GM12878 (cell line): ENCODE data around the gene SORBS1.

Experiments used
- EZH2 ChIP-seq: IDR thresholded peaks from 2 replicates; pipeline ENCODE4 v1.6.1; 2012; ENCODE audit warnings: low read depth, mild to moderate bottlenecking, control low read depth, inconsistent platforms, low read length, borderline replicate concordance; ENCODE audit not compliant: control insufficient read depth
- HDAC6 ChIP-seq: fragments of 200-600 bp; sonication (generic); IDR thresholded peaks from one replicate; pipeline ENCODE4 v1.8.0; 2017; ENCODE audit warnings: antibody characterized with exemption; ENCODE audit not compliant: unreplicated experiment
- MXI1 ChIP-seq: fragments of 150-350 bp; IDR thresholded peaks from 2 replicates; pipeline ENCODE4 v1.6.1; 2011; ENCODE audit warnings: low read depth, mild to moderate bottlenecking, inconsistent platforms, low read length, improper control_type of control experiment
- POLR2A ChIP-seq: IDR thresholded peaks from 2 replicates; pipeline ENCODE4 v1.6.1; 2011; ENCODE audit warnings: low read depth, mild to moderate bottlenecking, low read length
- RUNX3 ChIP-seq: IDR thresholded peaks from 2 replicates; pipeline ENCODE4 v1.6.1; 2012; ENCODE audit warnings: low read length, inconsistent platforms
- SMARCA5 ChIP-seq: fragments of 450-650 bp; IDR thresholded peaks from 2 replicates; pipeline ENCODE4 v1.6.1; 2017; ENCODE audit warnings: mild to moderate bottlenecking
- SMC3 ChIP-seq: IDR thresholded peaks from 2 replicates; pipeline ENCODE4 v1.6.1; 2011; ENCODE audit warnings: low read length, improper control_type of control experiment, borderline replicate concordance
- ZBED1 ChIP-seq: IDR thresholded peaks from 2 replicates; pipeline ENCODE4 v1.6.1; 2016; ENCODE audit warnings: borderline replicate concordance
- ZNF274 ChIP-seq: IDR thresholded peaks from one replicate; pipeline ENCODE4 v1.8.0; 2011; ENCODE audit not compliant: insufficient read length, insufficient read depth
- ZSCAN29 ChIP-seq: fragments of 450-650 bp; IDR thresholded peaks from 2 replicates; pipeline ENCODE4 v1.6.1; 2017; ENCODE audit warnings: mild to moderate bottlenecking, moderate library complexity
- ZZZ3 ChIP-seq: IDR thresholded peaks from 2 replicates; pipeline ENCODE4 v1.6.1; 2011; ENCODE audit warnings: low read depth; ENCODE audit not compliant: control insufficient read depth, insufficient read length
- TF ChIP-seq, protein P1 (sequence below), 3 experiments: IDR thresholded peaks in 2 of 3; conservative IDR thresholded peaks in 1 of 3; 2 replicates each; pipeline ENCODE4 v1.5.1; 2011; ENCODE audit warnings: low read depth in 3 of 3, low read length in 3 of 3, mild to moderate bottlenecking in 3 of 3, control low read depth in 2 of 3, moderate library complexity in 2 of 3, inconsistent platforms in 1 of 3, mixed read lengths in 1 of 3; ENCODE audit not compliant: control insufficient read depth in 2 of 3, insufficient read depth in 1 of 3; ENCODE audit errors: extremely low read depth in 1 of 3
- TF ChIP-seq, protein P2 (sequence below): IDR thresholded peaks from 2 replicates; pipeline ENCODE4 v1.6.1; 2012; ENCODE audit warnings: low read length, inconsistent platforms

DNA sequence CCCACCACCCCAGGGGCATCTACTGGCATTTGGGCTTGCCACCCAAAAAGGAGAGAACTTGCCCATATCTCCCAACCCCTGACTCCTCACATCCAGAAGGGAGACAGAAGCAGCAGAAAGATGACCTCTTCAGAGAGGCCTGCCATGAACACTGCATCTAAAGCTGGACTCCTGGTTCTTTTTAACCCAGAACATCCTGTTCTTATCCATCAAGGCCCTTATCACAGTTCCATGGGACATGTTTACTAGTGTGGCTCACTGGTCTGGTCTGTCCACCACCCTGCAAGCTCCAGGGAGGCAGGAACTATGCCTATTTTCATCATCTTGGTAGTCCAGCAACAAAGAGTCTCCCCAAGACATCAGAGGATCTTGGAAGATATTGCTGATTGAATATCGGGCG lies 155.5 kb downstream of the SORBS1 start:
- TF ChIP-seq, protein P1, sequence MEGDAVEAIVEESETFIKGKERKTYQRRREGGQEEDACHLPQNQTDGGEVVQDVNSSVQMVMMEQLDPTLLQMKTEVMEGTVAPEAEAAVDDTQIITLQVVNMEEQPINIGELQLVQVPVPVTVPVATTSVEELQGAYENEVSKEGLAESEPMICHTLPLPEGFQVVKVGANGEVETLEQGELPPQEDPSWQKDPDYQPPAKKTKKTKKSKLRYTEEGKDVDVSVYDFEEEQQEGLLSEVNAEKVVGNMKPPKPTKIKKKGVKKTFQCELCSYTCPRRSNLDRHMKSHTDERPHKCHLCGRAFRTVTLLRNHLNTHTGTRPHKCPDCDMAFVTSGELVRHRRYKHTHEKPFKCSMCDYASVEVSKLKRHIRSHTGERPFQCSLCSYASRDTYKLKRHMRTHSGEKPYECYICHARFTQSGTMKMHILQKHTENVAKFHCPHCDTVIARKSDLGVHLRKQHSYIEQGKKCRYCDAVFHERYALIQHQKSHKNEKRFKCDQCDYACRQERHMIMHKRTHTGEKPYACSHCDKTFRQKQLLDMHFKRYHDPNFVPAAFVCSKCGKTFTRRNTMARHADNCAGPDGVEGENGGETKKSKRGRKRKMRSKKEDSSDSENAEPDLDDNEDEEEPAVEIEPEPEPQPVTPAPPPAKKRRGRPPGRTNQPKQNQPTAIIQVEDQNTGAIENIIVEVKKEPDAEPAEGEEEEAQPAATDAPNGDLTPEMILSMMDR (IDR thresholded peaks at IDR 0.05 in 2 of 3, conservative IDR thresholded peaks at IDR 0.05 in 1 of 3; ENCODE audit: control insufficient read depth in 2 of 3, extremely low read depth in 1 of 3, insufficient read depth in 1 of 3, low read depth in 3 of 3, low read length in 3 of 3), result no peak
- no peak for TF ChIP-seq ZBED1
- no peak for TF ChIP-seq SMARCA5
- no peak for TF ChIP-seq EZH2
- TF ChIP-seq SMC3, result no peak
- TF ChIP-seq POLR2A, result no peak
- TF ChIP-seq, protein P2, sequence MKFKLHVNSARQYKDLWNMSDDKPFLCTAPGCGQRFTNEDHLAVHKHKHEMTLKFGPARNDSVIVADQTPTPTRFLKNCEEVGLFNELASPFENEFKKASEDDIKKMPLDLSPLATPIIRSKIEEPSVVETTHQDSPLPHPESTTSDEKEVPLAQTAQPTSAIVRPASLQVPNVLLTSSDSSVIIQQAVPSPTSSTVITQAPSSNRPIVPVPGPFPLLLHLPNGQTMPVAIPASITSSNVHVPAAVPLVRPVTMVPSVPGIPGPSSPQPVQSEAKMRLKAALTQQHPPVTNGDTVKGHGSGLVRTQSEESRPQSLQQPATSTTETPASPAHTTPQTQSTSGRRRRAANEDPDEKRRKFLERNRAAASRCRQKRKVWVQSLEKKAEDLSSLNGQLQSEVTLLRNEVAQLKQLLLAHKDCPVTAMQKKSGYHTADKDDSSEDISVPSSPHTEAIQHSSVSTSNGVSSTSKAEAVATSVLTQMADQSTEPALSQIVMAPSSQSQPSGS, result no peak
- TF ChIP-seq ZZZ3, result no peak
- TF ChIP-seq MXI1, result no peak
- no peak for TF ChIP-seq RUNX3
- no peak for TF ChIP-seq ZSCAN29
- no peak for TF ChIP-seq ZNF274
- TF ChIP-seq HDAC6, result no peak
